HAP-1 (cell line): Measurements from ENCODE around the gene PAX5.
A peak's percentile ranks its signal among the peaks of the same experiment; 100 is the strongest.

Source experiments
- DNase-seq, 2 experiments: peaks; one replicate each; pipeline ENCODE4 v3.0.0-alpha.2; 2016 to 2020; ENCODE audit warnings: low spot score in 2 of 2
- H3K27me3 ChIP-seq: fragments of 250-450 bp; sonication (Bioruptor Pico); 2 replicates; pipeline ENCODE4 v1.5.1; 2020; ENCODE audit warnings: low read depth, mild to moderate bottlenecking, moderate library complexity
- H3K36me3 ChIP-seq: fragments of 250-450 bp; sonication (Bioruptor Pico); replicated peaks from 2 replicates; pipeline ENCODE4 v1.5.1; 2020; ENCODE audit warnings: mild to moderate bottlenecking
- H3K4me1 ChIP-seq: fragments of 250-450 bp; sonication (Bioruptor Pico); 2 replicates; pipeline ENCODE4 v1.5.1; 2020; ENCODE audit warnings: mild to moderate bottlenecking
- H3K4me3 ChIP-seq: fragments of 250-450 bp; sonication (Bioruptor Pico); 2 replicates; pipeline ENCODE4 v1.5.1; 2020; ENCODE audit warnings: mild to moderate bottlenecking, moderate library complexity
- H3K9me3 ChIP-seq: fragments of 250-450 bp; sonication (Bioruptor Pico); 2 replicates; pipeline ENCODE4 v1.5.1; 2020; ENCODE audit warnings: mild to moderate bottlenecking, moderate library complexity
- in situ Hi-C: fragments of 300-500 bp; cut with MboI; formaldehyde crosslinking; loops from 3 replicates; pipeline ENCODE4 v1.14.3; 2020; ENCODE audit warnings: low sequenced_read_pairs, inconsistent platforms, mixed read lengths

Gene PAX5

DNA sequence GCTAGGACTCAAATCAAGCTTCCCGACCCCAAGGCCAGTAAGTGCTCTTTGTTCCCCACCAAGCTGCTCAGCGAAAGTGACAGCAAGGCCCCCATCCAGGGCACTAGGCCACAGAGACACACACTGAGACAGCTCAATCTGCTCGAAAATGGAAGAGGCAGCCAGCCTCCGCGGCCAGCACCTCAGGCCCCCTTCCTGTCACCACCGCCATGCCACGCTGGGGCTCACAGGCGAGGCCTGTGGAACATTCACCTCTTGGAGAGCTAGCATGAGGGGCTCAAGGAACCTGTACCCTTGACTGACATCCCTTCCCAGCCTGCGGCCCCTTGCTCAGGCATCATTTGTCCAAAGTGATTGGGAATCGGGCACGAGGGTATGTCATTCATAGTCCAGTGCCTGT, 71.4 kb downstream of the PAX5 start:
- H3K9me3 ChIP-seq, result no peaks in the 10 kb centered on the region
- peaks cover 5% of the 10 kb centered on the region for H3K4me1 ChIP-seq
- no peak overlapping the region for H3K4me3 ChIP-seq
- H3K27me3 ChIP-seq, result peaks cover 1% of the 10 kb centered on the region; the same call in 1 of the 2 replicates
- no peak for DNase-seq
- in situ Hi-C loops, result no loop called here
- no peaks in the 10 kb centered on the region for H3K36me3 ChIP-seq

DNA sequence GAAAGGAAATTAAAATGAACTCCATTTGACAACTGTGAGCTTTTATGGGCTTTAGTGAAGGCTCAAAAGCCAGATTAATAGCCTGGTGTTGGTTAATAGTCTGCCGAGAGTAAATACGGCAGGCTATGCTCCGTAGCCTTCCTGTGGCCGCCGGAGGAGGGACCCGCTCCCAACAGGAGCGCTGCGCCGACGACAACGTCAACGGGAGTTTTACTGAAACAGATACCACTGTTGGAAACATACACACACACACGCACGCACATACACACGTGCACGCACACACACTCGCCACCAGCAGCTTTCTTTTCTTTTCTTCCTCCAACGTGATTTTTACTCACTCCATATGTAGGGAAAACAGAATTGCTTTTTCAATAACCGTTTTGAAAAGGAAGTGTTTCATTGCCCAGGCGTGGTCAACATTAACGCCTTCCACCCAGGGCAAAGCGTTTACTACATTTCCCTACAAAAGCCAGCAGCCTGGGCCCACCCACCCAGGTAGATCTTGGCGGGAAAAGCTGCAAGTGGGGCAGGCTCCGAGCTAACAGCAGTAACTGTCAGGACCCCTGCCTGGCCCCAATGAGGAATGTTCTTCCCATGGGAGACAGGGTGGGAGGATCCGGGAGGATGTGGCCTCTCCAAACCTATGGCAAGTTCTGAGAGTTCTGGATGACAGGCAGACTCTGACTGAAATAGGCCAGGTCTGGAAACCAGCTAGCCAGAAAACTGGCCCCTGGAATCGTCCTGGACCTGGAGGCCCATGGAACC, 72.3 kb downstream of the PAX5 start:
- Histone ChIP-seq H3K27me3 (peaks cover 8% of the 10 kb centered on the region), H3K4me3 (no peak overlapping the region), H3K36me3 (no peaks in the 10 kb centered on the region), H3K4me1 (no peaks in the 10 kb centered on the region), H3K9me3 (no peaks in the 10 kb centered on the region)
- DNase-seq, result no peak
- in situ Hi-C loops, result no loop called here

DNA sequence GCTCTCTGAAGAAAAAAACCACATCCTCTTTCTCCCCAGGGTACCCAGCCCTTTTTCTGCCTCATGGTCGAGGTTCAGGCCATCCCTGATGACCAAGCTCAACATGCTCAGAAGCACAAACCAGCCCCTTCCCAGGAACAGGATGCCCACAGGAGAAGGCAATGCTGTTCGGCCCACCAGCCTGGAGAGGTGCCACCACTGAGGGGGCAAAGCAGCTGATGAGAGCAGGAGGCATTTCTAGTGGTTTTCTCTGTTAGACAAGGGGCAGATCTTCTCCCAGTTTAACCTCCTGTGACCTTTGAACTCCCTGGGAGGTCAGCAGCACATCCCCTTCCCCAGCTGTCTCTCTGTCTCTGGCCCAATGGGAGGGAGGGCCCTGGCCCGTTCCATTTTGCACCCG, 73.0 kb downstream of the PAX5 start:
- no peaks in the 10 kb centered on the region for H3K4me1 ChIP-seq
- H3K4me3 ChIP-seq, result no peak overlapping the region
- H3K36me3 ChIP-seq, result no peaks in the 10 kb centered on the region
- no peaks in the 10 kb centered on the region for H3K9me3 ChIP-seq
- in situ Hi-C loops, result no loop called here
- no peak for DNase-seq
- peaks cover 11% of the 10 kb centered on the region for H3K27me3 ChIP-seq

DNA sequence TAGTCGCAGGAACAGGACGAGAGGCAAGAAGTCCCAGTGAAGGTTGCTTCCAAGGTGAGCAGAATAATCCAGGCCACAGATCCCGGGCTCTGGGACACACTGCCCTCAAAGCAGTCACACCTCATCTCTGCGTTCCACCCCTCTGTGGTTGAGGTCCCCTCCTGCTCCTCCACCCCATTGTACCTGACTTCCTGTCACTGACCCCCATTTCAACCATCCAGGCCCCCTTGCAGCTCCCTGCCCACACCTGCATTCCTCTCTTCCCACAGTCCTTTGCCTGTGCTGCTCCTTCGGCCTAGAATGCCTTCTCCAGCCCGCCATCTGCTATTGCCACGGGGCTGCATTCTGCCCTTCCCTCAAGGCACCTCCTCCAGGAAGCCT, 73.5 kb downstream of the PAX5 start:
- Histone ChIP-seq H3K36me3 (no peaks in the 10 kb centered on the region), H3K27me3 (peaks cover 11% of the 10 kb centered on the region), H3K4me3 (no peak overlapping the region), H3K4me1 (no peaks in the 10 kb centered on the region), H3K9me3 (no peaks in the 10 kb centered on the region)
- in situ Hi-C loops, result no loop called here
- no peak for DNase-seq

DNA sequence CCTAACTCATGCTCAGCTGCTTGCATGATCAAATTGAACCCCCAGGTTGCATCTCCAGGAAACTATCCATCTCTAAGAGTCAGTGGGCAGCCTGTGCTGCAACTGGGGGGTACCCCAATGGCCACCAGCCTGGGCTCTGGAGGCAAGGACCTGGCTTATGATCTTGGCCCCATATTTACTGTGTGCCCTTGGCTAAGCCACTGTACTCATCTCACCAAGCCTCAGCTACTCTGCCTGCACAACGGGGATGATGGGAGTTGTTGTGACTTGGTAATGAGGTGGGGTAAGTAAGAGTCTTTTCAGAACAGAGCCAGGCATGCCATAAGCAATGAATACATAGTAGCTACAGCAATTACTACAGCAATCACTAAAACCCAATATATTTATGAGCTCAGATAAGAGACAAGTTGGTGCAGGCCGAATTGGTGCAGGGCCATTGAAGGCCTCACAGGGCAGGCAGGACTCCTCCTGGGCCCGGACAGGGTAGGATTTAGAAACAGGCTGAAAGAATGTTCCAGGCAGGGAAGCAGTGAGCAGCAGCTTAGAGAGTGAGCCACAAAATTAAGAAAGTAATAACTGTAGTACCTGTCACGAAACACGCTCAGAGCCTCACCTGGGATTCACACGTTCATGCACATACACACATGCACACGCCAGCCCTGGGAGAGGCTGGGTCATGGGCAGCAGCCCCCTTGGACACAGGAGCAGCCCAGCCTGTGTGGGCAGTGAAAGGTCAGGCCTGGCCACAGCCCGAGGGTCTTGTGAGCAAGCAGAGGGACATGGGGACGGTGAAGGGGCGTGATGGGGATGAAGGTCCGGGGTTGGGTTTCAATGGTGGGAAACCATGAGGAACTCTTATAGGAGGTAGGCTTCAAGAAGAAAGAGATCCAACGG, 74.1 kb downstream of the PAX5 start:
- Histone ChIP-seq H3K36me3 (no peaks in the 10 kb centered on the region), H3K9me3 (no peaks in the 10 kb centered on the region), H3K4me3 (no peak overlapping the region), H3K4me1 (no peaks in the 10 kb centered on the region), H3K27me3 (peaks cover 11% of the 10 kb centered on the region)
- in situ Hi-C loops, result no loop called here
- DNase-seq, result no peak

DNA sequence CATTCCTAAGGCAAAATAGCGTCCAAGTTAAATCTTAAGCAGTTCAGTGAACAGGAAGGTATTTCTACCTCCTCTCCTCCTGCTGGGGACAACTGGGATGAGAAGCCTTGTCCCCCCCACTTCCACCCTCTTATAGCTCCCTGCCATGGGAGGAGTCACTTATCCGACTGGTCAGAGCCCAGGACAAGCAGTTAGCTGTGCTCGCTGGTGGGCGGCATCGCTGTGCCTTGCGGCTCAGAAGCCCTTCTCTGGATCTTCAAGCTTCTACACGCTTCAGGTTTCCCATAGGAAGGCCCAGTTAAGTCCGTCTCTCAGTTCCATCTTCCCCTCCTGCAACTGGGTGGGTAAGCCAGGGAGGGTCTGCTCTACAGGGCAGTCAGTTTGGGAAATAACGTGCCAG, 77.2 kb downstream of the PAX5 start:
- H3K4me3 ChIP-seq, result no peak overlapping the region
- H3K9me3 ChIP-seq, result no peaks in the 10 kb centered on the region
- in situ Hi-C loops, result no loop called here
- H3K27me3 ChIP-seq, result peaks cover 21% of the 10 kb centered on the region
- no peaks in the 10 kb centered on the region for H3K4me1 ChIP-seq
- no peaks in the 10 kb centered on the region for H3K36me3 ChIP-seq
- DNase-seq, result no peak

DNA sequence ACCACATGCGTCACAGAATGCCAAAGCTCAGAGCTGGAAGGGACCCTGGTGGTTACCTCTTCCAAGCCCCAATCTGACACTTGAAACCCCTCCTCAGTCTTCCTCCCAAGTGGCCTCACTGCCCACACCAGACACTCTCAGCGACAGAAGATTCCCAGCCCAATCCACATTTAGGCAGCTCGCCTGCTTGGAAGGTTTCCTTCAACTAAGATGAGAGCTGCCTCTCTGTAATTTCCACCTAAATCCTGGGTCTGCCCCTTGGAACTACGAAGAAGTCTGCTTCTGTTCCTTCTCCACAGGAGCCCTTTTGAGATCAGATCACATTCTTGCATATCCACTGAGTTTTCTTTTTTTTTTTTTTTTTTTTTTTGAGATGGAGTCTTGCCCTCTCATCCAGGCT, 83.7 kb downstream of the PAX5 start:
- peaks cover 12% of the 10 kb centered on the region; the same call in 1 of the 2 replicates for H3K27me3 ChIP-seq
- no peaks in the 10 kb centered on the region for H3K9me3 ChIP-seq
- no peak overlapping the region for H3K4me3 ChIP-seq
- H3K36me3 ChIP-seq, result no peaks in the 10 kb centered on the region
- in situ Hi-C loops, result no loop called here
- no peaks in the 10 kb centered on the region for H3K4me1 ChIP-seq
- DNase-seq, result no peak

DNA sequence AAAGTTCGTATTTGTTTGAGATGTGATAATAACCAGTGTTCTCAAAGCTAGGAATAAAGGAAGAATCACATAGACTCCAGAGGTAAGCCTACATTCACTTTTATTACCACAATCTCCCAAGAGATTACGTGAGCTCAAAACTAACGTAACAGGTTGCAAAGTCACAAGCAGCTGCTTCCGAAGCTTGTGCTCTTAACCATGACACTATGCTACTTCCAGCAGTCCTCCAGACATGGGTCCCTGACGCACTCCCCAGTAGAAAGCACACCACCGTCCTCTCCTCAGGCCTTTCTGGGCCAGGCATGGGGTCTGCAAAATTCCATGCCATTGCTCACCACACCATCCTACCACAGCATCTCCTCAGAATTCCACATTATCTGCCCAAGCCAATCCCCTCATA, 84.6 kb downstream of the PAX5 start:
- Histone ChIP-seq H3K4me1 (no peaks in the 10 kb centered on the region), H3K4me3 (no peak overlapping the region), H3K9me3 (no peaks in the 10 kb centered on the region), H3K27me3 (peaks cover 8% of the 10 kb centered on the region; the same call in 1 of the 2 replicates), H3K36me3 (no peaks in the 10 kb centered on the region)
- in situ Hi-C loops, result no loop called here
- DNase-seq, result no peak

DNA sequence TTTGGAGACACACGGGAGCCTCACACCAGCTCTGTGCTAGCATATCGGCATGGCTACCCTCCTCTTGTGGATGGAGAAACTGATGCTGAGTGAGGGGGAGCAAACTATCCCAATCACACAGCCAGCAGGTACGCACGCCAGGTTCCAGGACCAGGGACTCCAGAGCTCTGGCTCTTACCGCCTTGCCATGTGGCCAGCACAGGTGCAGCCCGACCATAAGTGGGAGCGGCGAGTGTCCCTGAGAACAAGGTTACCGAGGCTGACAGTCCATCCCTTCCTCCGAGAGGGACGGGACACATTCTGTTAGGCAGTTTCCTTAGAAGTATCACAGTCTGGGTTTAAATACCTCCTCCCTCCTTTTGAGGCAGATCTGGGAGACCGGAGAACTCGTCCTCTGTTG, 86.0 kb downstream of the PAX5 start:
- Histone ChIP-seq H3K4me3 (no peak overlapping the region), H3K27me3 (0 out of 2 replicates have a peak, but pooled peaks cover 5% of the 10 kb centered on the region), H3K4me1 (no peaks in the 10 kb centered on the region), H3K9me3 (no peaks in the 10 kb centered on the region), H3K36me3 (no peaks in the 10 kb centered on the region)
- in situ Hi-C loops, result no loop called here
- DNase-seq, result no peak

DNA sequence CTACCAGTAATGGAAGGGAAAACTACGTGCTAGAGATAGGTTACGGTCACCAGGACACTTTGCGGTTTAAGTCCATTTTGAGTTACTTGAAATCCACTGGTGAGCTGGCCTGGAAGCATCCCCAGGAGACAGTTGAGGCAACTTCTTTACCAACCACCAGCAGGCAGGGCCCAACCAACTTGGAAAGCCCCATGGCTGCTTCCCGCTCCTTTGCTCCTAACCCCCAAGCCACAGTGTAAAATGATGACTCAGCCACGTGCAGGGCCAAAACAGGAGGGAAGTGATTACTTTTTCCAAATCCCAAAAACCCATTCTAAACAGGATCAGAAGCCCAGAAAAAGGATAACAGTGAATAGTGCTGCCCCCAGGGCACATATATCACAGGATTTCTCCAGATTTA, 87.4 kb downstream of the PAX5 start:
- no peaks in the 10 kb centered on the region for H3K4me1 ChIP-seq
- H3K9me3 ChIP-seq, result no peaks in the 10 kb centered on the region
- no peak for DNase-seq
- H3K4me3 ChIP-seq, result no peak overlapping the region
- in situ Hi-C loops, result no loop called here
- H3K36me3 ChIP-seq, result no peaks in the 10 kb centered on the region
- 0 out of 2 replicates have a peak, but pooled peaks cover 2% of the 10 kb centered on the region for H3K27me3 ChIP-seq

DNA sequence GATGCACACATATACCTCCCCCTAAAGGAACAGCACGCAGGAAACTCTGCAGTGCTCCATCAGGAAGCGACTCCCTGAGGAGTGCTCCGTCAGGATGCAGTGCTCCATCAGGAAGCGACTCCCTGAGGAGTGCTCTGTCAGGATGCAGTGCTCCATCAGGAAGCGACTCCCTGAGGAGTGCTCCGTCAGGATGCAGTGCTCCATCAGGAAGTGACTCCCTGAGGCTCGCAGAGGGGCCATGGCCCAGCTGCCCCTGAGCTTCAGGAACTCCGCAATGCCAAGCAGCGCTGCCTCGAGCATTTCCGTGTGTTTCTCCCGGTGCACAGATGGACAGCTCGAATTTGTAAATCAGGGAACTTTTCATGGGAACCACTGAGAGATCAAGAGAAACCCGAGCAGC, 88.1 kb downstream of the PAX5 start:
- Histone ChIP-seq H3K27me3 (0 out of 2 replicates have a peak, but pooled peaks cover 2% of the 10 kb centered on the region), H3K9me3 (no peaks in the 10 kb centered on the region), H3K4me1 (peaks cover under 1% of the 10 kb centered on the region; the same call in 1 of the 2 replicates), H3K4me3 (no peak overlapping the region), H3K36me3 (no peaks in the 10 kb centered on the region)
- DNase-seq, result no peak
- in situ Hi-C loops, result no loop called here

DNA sequence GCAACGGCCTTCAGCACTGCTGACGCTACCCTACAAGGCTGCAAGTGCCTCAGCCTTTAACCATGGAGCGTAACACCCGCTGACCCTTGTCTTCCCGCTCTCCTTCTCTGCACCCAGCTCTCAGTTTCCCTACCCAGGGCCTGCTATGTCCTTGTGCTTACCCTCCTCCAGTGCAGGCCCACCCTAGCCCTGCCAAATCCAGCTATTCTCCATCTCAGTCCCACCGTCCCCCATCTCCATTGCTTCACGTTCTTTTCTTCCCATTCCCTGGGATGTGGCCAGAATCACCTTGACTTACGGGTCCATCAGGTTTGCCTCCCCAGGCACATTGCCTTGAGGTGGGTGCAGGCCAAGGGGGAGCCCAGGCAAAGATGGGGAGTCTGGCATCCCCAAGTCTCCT, 91.2 kb downstream of the PAX5 start:
- Histone ChIP-seq H3K9me3 (no peaks in the 10 kb centered on the region), H3K27me3 (peaks cover 3% of the 10 kb centered on the region), H3K4me3 (no peak overlapping the region), H3K4me1 (peaks cover 2% of the 10 kb centered on the region; the same call in 1 of the 2 replicates), H3K36me3 (no peaks in the 10 kb centered on the region)
- DNase-seq, result no peak
- in situ Hi-C loops, result no loop called here

DNA sequence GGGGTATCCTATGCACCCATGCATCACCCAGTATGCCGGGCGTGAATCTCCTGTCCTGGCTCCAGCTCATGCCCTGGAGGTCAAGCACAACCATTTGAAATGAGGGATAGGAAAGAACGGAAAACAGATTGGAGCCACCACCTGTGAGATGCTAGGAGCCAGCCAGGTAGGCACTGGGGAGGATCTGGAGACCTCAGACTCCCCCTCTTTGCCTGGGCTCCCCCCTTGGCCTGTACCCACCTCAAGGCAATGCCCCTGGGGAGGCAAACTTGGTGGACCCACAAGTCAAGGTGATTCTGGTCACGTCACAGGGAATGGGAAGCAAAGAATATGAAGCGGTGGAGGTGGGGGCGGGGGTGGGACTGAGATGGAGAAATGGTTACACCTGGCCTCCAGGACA, 92.6 kb downstream of the PAX5 start:
- Histone ChIP-seq H3K4me3 (no peak overlapping the region), H3K9me3 (no peaks in the 10 kb centered on the region), H3K27me3 (peaks cover 9% of the 10 kb centered on the region), H3K4me1 (peaks cover 2% of the 10 kb centered on the region; the same call in 1 of the 2 replicates), H3K36me3 (no peaks in the 10 kb centered on the region)
- in situ Hi-C loops, result no loop called here
- DNase-seq, result no peak

DNA sequence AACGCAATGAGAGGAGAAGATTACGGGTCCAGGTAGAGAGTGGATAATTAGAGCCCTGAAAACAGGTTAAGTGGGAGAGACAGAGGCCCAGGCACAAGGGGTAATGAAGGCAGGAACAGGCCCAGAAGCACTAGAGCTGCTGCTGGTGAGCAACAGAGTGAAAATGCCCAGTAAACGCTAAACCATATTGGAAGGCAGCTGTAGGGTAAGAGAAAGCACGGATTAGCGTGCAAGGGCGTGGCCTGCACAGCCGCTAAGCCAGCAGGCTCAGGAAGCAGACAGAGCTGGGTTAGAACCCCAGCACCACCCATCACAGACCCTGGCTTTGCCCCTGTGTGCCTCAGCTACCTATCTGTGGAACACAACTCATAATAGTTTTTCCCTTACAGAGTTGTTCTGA, 93.2 kb downstream of the PAX5 start:
- Histone ChIP-seq H3K4me1 (peaks cover 2% of the 10 kb centered on the region; the same call in 1 of the 2 replicates), H3K36me3 (no peaks in the 10 kb centered on the region), H3K9me3 (no peaks in the 10 kb centered on the region), H3K4me3 (no peak overlapping the region), H3K27me3 (peaks cover 9% of the 10 kb centered on the region)
- in situ Hi-C loops, result no loop called here
- peak in 1 of 2 experiments; percentile 23 for DNase-seq
